HEK293 (cell line): ENCODE data around the gene TWIST2.

Experiments used
- CTCF ChIA-PET: fragments of 350-600 bp; formaldehyde crosslinking; extraction: SDS; loops from one replicate; lab custom pipeline; 2021; ENCODE audit warnings: antibody characterized with exemption; lab: Yijun Ruan, JAX
- POLR2A ChIA-PET: fragments of 300-600 bp; formaldehyde crosslinking; extraction: SDS; loops from one replicate; lab custom pipeline; 2020; ENCODE audit warnings: antibody characterized with exemption, inconsistent platforms; lab: Yijun Ruan, JAX
- H3K27ac ChIP-seq: fragments of 200-500 bp; sonication (Bioruptor generic); 2 replicates; pipeline ENCODE4 v1.5.1; 2014; ENCODE audit warnings: low read depth, low read length, control low read depth, inconsistent platforms; ENCODE audit errors: extremely low read depth
- H3K36me3 ChIP-seq, 2 experiments: fragments of 200-500 bp in 1 of 2; sonication (Bioruptor generic) in 1 of 2; 1 replicate in 1 of 2; 2 replicates in 1 of 2; pipeline ENCODE4 v1.5.1; 2014 to 2017; ENCODE audit warnings: inconsistent platforms in 2 of 2, low read length in 2 of 2; ENCODE audit not compliant: control insufficient read depth in 2 of 2, insufficient read depth in 1 of 2
- H3K4me1 ChIP-seq: fragments of 200-500 bp; sonication (Bioruptor generic); 2 replicates; pipeline ENCODE4 v1.5.1; 2014; ENCODE audit warnings: mild to moderate bottlenecking, low read length, inconsistent platforms; ENCODE audit not compliant: control insufficient read depth, insufficient read depth
- H3K4me3 ChIP-seq: 2 replicates; pipeline ENCODE4 v1.5.1; 2011; ENCODE audit warnings: low read depth, mild to moderate bottlenecking, control low read depth, low read length, moderate library complexity
- H3K9me3 ChIP-seq: fragments of 200-500 bp; sonication (Bioruptor generic); 2 replicates; pipeline ENCODE4 v1.5.1; 2014; ENCODE audit warnings: low read depth, low read length, inconsistent platforms; ENCODE audit not compliant: control insufficient read depth, insufficient read depth
- GLIS1 ChIP-seq: fragments of 450-650 bp; formaldehyde crosslinking; IDR thresholded peaks from 2 replicates; pipeline ENCODE4 v1.5.1; 2016; ENCODE audit warnings: missing biosample characterization, missing genetic modification characterization
- RBAK ChIP-seq: fragments of 450-650 bp; formaldehyde crosslinking; IDR thresholded peaks from 2 replicates; pipeline ENCODE4 v1.5.1; 2016; ENCODE audit warnings: missing biosample characterization, missing genetic modification characterization
- SP7 ChIP-seq: fragments of 450-650 bp; formaldehyde crosslinking; IDR thresholded peaks from 2 replicates; pipeline ENCODE4 v1.5.1; 2016; ENCODE audit warnings: missing biosample characterization, missing genetic modification characterization
- YY1 ChIP-seq: fragments of 450-650 bp; formaldehyde crosslinking; IDR thresholded peaks from 2 replicates; pipeline ENCODE4 v1.5.1; 2018; ENCODE audit warnings: missing biosample characterization, missing genetic modification characterization
- ZNF114 ChIP-seq: fragments of 450-650 bp; formaldehyde crosslinking; IDR thresholded peaks from 2 replicates; pipeline ENCODE4 v1.5.0; 2017; ENCODE audit warnings: missing biosample characterization, missing genetic modification characterization
- ZNF138 ChIP-seq: fragments of 450-650 bp; formaldehyde crosslinking; IDR thresholded peaks from 2 replicates; pipeline ENCODE4 v1.5.1; 2016; ENCODE audit warnings: missing biosample characterization, missing genetic modification characterization, borderline replicate concordance
- ZNF169 ChIP-seq: fragments of 450-650 bp; formaldehyde crosslinking; IDR thresholded peaks from 2 replicates; pipeline ENCODE4 v1.5.1; 2016; ENCODE audit warnings: missing biosample characterization, missing genetic modification characterization
- ZNF2 ChIP-seq: fragments of 450-650 bp; formaldehyde crosslinking; IDR thresholded peaks from 2 replicates; pipeline ENCODE4 v1.5.1; 2016; ENCODE audit warnings: missing biosample characterization, missing genetic modification characterization
- ZNF423 ChIP-seq: fragments of 450-650 bp; formaldehyde crosslinking; IDR thresholded peaks from 2 replicates; pipeline ENCODE4 v1.5.1; 2016; ENCODE audit warnings: missing biosample characterization, missing genetic modification characterization
- ZNF473 ChIP-seq: fragments of 450-650 bp; formaldehyde crosslinking; IDR thresholded peaks from 2 replicates; pipeline ENCODE4 v1.5.1; 2017; ENCODE audit warnings: missing biosample characterization, missing genetic modification characterization
- ZNF629 ChIP-seq: fragments of 450-650 bp; formaldehyde crosslinking; IDR thresholded peaks from 2 replicates; pipeline ENCODE4 v1.5.1; 2017; ENCODE audit warnings: missing biosample characterization, missing genetic modification characterization
- ZNF660 ChIP-seq: fragments of 450-650 bp; IDR thresholded peaks from 2 replicates; pipeline ENCODE4 v1.5.1; 2018; ENCODE audit warnings: missing biosample characterization, mild to moderate bottlenecking, missing genetic modification characterization
- ZNF768 ChIP-seq: fragments of 450-650 bp; formaldehyde crosslinking; IDR thresholded peaks from 2 replicates; pipeline ENCODE4 v1.5.1; 2018; ENCODE audit warnings: missing biosample characterization, mild to moderate bottlenecking, missing genetic modification characterization
- ZSCAN23 ChIP-seq: fragments of 450-650 bp; formaldehyde crosslinking; IDR thresholded peaks from 2 replicates; pipeline ENCODE4 v1.5.1; 2016; ENCODE audit warnings: missing biosample characterization, missing genetic modification characterization
- TF ChIP-seq, protein P1 (sequence below): sonication (generic); formaldehyde crosslinking; IDR thresholded peaks from 2 replicates; pipeline ENCODE4 v1.8.1; 2022; ENCODE audit warnings: mild to moderate bottlenecking, moderate library complexity, missing genetic modification reagents
- TF ChIP-seq, protein P2 (sequence below): fragments of 450-650 bp; formaldehyde crosslinking; IDR thresholded peaks from 2 replicates; pipeline ENCODE4 v1.5.1; 2016; ENCODE audit warnings: missing biosample characterization, missing genetic modification characterization
- TF ChIP-seq, protein P3 (sequence below): fragments of 450-650 bp; formaldehyde crosslinking; optimal IDR thresholded peaks from 2 replicates; pipeline ENCODE3; 2016; ENCODE audit warnings: missing biosample characterization, mild to moderate bottlenecking, missing genetic modification characterization

Gene TWIST2

DNA sequence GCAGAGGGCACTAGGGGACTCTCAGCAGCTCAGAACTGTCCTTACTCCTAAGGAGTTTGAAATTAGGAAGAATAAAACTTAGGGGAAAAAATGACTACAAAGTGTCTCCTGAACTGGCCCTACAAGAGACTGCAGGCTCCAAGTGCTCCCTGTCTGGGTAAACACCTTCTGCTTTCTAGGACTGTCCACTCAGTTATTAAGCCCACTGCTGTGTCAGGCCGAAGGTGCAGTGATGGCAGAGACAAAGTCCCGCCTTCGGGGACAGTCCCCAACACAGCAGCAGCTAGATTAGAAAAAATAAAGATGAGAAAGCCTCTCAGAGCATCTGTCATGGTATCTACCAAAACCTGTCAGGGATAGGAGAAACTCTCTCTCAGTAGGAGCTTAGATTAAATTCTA lies 28.3 kb downstream of the TWIST2 start:
- TF ChIP-seq SP7 (tag by site-specific recombination) (no peak), ZNF768 (tag by site-specific recombination) (no peak), ZNF169 (tag by site-specific recombination) (no peak)
- ChIA-PET CTCF (interaction anchor here (1.1 to 2.6 kb wide), 2 partner anchors 90 to 91 kb away, joined by 3 to 11 read pairs; no protein-coding TSS in a partner anchor), POLR2A (no interaction called here)
- Histone ChIP-seq H3K27ac (no peak overlapping the region), H3K4me3 (no peak overlapping the region), H3K36me3 (no peaks in the 10 kb centered on the region), H3K9me3 (no peaks in the 10 kb centered on the region), H3K4me1 (no peaks in the 10 kb centered on the region)

DNA sequence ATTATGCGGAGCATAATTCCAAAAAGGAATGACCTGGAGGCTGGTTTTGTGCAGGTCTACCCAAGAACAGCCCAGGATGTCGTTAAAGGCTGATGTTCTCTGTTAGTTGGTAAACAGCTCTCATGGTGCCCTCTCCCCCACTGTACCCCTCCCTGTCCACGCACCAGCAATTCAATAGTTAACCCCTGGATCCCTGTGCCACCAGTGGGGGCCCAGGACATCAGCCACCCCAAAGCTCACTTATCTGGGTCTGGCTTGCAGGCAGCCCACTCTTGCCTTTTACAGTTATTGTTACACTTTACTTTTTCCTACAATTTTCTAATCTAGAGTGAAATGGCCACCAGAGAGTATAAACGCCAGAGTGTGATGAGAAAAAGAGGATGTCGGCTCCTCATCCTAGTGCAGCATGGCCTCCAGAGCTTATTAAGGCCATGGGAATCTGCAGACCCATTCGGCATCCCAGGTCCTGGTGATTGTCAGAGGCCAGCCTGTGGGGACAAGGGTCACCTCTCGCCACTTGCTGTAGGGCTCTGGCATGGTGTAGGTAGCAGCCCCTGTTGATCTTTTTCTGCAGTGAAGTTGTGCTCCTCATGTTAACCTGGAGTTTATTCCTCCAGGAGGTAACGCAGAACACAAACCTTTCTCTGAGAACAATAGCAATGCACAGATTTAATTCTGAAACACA lies 30.3 kb downstream of the TWIST2 start:
- Histone ChIP-seq H3K27ac (no peak overlapping the region), H3K36me3 (no peaks in the 10 kb centered on the region), H3K4me3 (no peak overlapping the region), H3K4me1 (no peaks in the 10 kb centered on the region), H3K9me3 (no peaks in the 10 kb centered on the region)
- CTCF ChIA-PET = no interaction called here
- no peak for TF ChIP-seq GLIS1 (tag by site-specific recombination)
- no peak for TF ChIP-seq ZNF138
- no peak for TF ChIP-seq ZNF629 (tag by site-specific recombination)
- no peak for TF ChIP-seq ZNF473 (tag by site-specific recombination)
- TF ChIP-seq, protein P1, sequence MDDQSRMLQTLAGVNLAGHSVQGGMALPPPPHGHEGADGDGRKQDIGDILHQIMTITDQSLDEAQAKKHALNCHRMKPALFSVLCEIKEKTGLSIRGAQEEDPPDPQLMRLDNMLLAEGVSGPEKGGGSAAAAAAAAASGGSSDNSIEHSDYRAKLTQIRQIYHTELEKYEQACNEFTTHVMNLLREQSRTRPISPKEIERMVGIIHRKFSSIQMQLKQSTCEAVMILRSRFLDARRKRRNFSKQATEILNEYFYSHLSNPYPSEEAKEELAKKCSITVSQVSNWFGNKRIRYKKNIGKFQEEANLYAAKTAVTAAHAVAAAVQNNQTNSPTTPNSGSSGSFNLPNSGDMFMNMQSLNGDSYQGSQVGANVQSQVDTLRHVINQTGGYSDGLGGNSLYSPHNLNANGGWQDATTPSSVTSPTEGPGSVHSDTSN (CRISPR knock-in tag) = no peak
- no peak for TF ChIP-seq ZNF114
- POLR2A ChIA-PET = no interaction called here

DNA sequence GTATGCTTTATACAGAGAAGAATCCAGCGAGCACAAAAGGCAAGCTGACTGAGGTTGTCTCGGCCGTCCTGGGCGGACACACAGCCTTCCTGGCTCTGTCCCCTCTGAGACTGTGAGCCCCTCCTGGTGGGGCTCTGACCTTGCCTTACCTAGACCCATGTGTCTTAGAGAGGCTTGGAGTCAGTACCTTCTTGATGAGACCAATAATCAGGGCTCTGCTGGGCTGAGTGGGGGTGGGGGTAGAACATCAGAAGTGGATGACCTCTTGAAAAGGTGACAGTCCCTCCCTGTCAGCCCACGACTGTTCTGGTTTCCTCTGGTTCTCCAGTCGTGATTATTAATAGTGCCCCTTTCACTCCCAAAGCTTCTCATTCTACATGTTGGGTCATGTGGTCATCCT lies 31.2 kb downstream of the TWIST2 start:
- Histone ChIP-seq H3K9me3 (no peaks in the 10 kb centered on the region), H3K4me1 (no peaks in the 10 kb centered on the region), H3K27ac (no peak overlapping the region), H3K36me3 (no peaks in the 10 kb centered on the region), H3K4me3 (no peak overlapping the region)
- CTCF ChIA-PET = no interaction called here
- POLR2A ChIA-PET = no interaction called here
- no peak for TF ChIP-seq ZNF2
- no peak for TF ChIP-seq RBAK (tag by site-specific recombination)
- TF ChIP-seq ZSCAN23 (tag by site-specific recombination) = no peak
- TF ChIP-seq, protein P2, sequence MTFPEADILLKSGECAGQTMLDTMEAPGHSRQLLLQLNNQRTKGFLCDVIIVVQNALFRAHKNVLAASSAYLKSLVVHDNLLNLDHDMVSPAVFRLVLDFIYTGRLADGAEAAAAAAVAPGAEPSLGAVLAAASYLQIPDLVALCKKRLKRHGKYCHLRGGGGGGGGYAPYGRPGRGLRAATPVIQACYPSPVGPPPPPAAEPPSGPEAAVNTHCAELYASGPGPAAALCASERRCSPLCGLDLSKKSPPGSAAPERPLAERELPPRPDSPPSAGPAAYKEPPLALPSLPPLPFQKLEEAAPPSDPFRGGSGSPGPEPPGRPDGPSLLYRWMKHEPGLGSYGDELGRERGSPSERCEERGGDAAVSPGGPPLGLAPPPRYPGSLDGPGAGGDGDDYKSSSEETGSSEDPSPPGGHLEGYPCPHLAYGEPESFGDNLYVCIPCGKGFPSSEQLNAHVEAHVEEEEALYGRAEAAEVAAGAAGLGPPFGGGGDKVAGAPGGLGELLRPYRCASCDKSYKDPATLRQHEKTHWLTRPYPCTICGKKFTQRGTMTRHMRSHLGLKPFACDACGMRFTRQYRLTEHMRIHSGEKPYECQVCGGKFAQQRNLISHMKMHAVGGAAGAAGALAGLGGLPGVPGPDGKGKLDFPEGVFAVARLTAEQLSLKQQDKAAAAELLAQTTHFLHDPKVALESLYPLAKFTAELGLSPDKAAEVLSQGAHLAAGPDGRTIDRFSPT (tag by site-specific recombination) = no peak
- TF ChIP-seq ZNF423 = no peak
- no peak for TF ChIP-seq ZNF660 (tag by site-specific recombination)
- no peak for TF ChIP-seq YY1 (tag by site-specific recombination)
- TF ChIP-seq, protein P3, sequence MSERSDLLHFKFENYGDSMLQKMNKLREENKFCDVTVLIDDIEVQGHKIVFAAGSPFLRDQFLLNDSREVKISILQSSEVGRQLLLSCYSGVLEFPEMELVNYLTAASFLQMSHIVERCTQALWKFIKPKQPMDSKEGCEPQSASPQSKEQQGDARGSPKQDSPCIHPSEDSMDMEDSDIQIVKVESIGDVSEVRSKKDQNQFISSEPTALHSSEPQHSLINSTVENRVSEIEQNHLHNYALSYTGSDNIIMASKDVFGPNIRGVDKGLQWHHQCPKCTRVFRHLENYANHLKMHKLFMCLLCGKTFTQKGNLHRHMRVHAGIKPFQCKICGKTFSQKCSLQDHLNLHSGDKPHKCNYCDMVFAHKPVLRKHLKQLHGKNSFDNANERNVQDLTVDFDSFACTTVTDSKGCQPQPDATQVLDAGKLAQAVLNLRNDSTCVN (tag by site-specific recombination) = no peak
- TF ChIP-seq, all 188 proteins: peak for 0
